ENCODE results near the gene DYNLT5. TPM values are rescaled to one million over a fixed set of nuclear protein-coding genes. Genes with fewer than 3 reads are reported as not detected.
"Not testable (repeated sequence)": the region's sequence is repeated elsewhere in the genome, so short reads cannot be mapped to it uniquely, and the experiment has no call there.

The DYNLT5 gene
- total RNA-seq, 1 experiment from 2014 or later, result not detected

- H3K36me3 ChIP-seq (ENCODE audit: low read depth), result no peaks in the 10 kb centered on the region
- intact Hi-C loops (cut with micrococcal nuclease; ENCODE audit: unreplicated experiment), result no loop called here
- H3K4me2 ChIP-seq, result no peak overlapping the region
- H3K27ac ChIP-seq, result no peak overlapping the region
- H3K27me3 ChIP-seq (ENCODE audit: insufficient read depth, low read depth), result no peaks in the 10 kb centered on the region
- peaks cover 15% of the 10 kb centered on the region for H3K4me1 ChIP-seq (replicated peaks; ENCODE audit: insufficient read depth)
- no peaks in the 10 kb centered on the region for H4K20me1 ChIP-seq (ENCODE audit: insufficient read depth)
- no peak for DNase-seq
- H3F3A ChIP-seq (ENCODE audit: insufficient read depth, low read depth), result no peaks in the 10 kb centered on the region
- ChIA-PET CTCF (no interaction called here), POLR2A (ENCODE audit: unreplicated experiment) (no interaction called here)
- no peak for TF ChIP-seq CTCF (conservative IDR thresholded peaks at IDR 0.05)
- TF ChIP-seq EZH2 (IDR thresholded peaks at IDR 0.05; ENCODE audit: low read depth), result no peak
- no peak overlapping the region for H3K4me3 ChIP-seq
- H3K9me2 ChIP-seq (ENCODE audit: insufficient read depth), result no peaks in the 10 kb centered on the region
- no TSS peak for BruUV-seq (replicated peaks)
- H3K9me3 ChIP-seq (ENCODE audit: insufficient read depth, low read depth), result no peaks in the 10 kb centered on the region
- H2AFZ ChIP-seq, result no peak overlapping the region
- no peaks in the 10 kb centered on the region for H3K79me2 ChIP-seq (ENCODE audit: low read depth)
Measured at GRCh38 chr1:66787641-66788040, 35.4 kb downstream of the DYNLT5 start.

GRCh38 chr1:66788231-66788939 is 36.1 kb downstream of the DYNLT5 start:
- Histone ChIP-seq H2AFZ (no peak overlapping the region), H3F3A (ENCODE audit: insufficient read depth, low read depth) (no peaks in the 10 kb centered on the region), H3K79me2 (ENCODE audit: low read depth) (no peaks in the 10 kb centered on the region), H3K27ac (no peak overlapping the region), H3K4me1 (replicated peaks; ENCODE audit: insufficient read depth) (peaks cover 15% of the 10 kb centered on the region), H4K20me1 (ENCODE audit: insufficient read depth) (no peaks in the 10 kb centered on the region), H3K4me3 (no peak overlapping the region), H3K36me3 (ENCODE audit: low read depth) (no peaks in the 10 kb centered on the region), H3K4me2 (peak overlapping the region; percentile 21), H3K27me3 (ENCODE audit: insufficient read depth, low read depth) (no peaks in the 10 kb centered on the region), H3K9me3 (ENCODE audit: insufficient read depth, low read depth) (no peaks in the 10 kb centered on the region), H3K9me2 (ENCODE audit: insufficient read depth) (no peaks in the 10 kb centered on the region)
- POLR2A ChIA-PET (ENCODE audit: unreplicated experiment), result interaction anchor here (0.6 kb wide), 1 partner anchor 245 kb away, joined by 3 read pairs; no protein-coding TSS in a partner anchor
- intact Hi-C loops (cut with micrococcal nuclease; ENCODE audit: unreplicated experiment), result no loop called here
- no TSS peak for BruUV-seq (replicated peaks)
- DNase-seq, result peak; percentile 13 to 53
- CTCF ChIA-PET, result no interaction called here
- TF ChIP-seq EZH2 (IDR thresholded peaks at IDR 0.05; ENCODE audit: low read depth), result no peak

GRCh38 chr1:66791621-66792610 is 39.7 kb downstream of the DYNLT5 start:
- no peak for TF ChIP-seq EZH2 (IDR thresholded peaks at IDR 0.05; ENCODE audit: low read depth)
- TF ChIP-seq CTCF (conservative IDR thresholded peaks at IDR 0.05), result no peak
- Histone ChIP-seq H3K4me1 (replicated peaks; ENCODE audit: insufficient read depth) (peaks cover 15% of the 10 kb centered on the region), H3K4me3 (no peak overlapping the region), H2AFZ (no peak overlapping the region), H3F3A (ENCODE audit: insufficient read depth, low read depth) (no peaks in the 10 kb centered on the region), H3K79me2 (ENCODE audit: low read depth) (no peaks in the 10 kb centered on the region), H3K9me3 (ENCODE audit: insufficient read depth, low read depth) (no peaks in the 10 kb centered on the region), H4K20me1 (ENCODE audit: insufficient read depth) (no peaks in the 10 kb centered on the region), H3K27me3 (ENCODE audit: insufficient read depth, low read depth) (no peaks in the 10 kb centered on the region), H3K4me2 (no peak overlapping the region), H3K27ac (no peak overlapping the region), H3K36me3 (ENCODE audit: low read depth) (no peaks in the 10 kb centered on the region), H3K9me2 (ENCODE audit: insufficient read depth) (no peaks in the 10 kb centered on the region)
- ChIA-PET CTCF (no interaction called here), POLR2A (ENCODE audit: unreplicated experiment) (no interaction called here)
- intact Hi-C loops (cut with micrococcal nuclease; ENCODE audit: unreplicated experiment), result no loop called here
- BruUV-seq (replicated peaks), result no TSS peak
- no peak for DNase-seq

GRCh38 chr1:66795839-66796238 is 43.6 kb downstream of the DYNLT5 start:
- DNase-seq; intact Hi-C loops (cut with micrococcal nuclease; ENCODE audit: unreplicated experiment); H3K4me3 ChIP-seq; H3K79me2 ChIP-seq (ENCODE audit: low read depth); H2AFZ ChIP-seq; H3K4me2 ChIP-seq; BruUV-seq (replicated peaks); H3K9me2 ChIP-seq (ENCODE audit: insufficient read depth); H3K27me3 ChIP-seq (ENCODE audit: insufficient read depth, low read depth); H3K9me3 ChIP-seq (ENCODE audit: insufficient read depth, low read depth); H4K20me1 ChIP-seq (ENCODE audit: insufficient read depth); POLR2A ChIA-PET (ENCODE audit: unreplicated experiment); CTCF ChIA-PET; H3F3A ChIP-seq (ENCODE audit: insufficient read depth, low read depth); H3K4me1 ChIP-seq (replicated peaks; ENCODE audit: insufficient read depth); H3K36me3 ChIP-seq (ENCODE audit: low read depth); H3K27ac ChIP-seq: not testable (repeated sequence)
